SK-N-SH treated with all-trans-retinoic acid at 6 μM for 48 hours (cell line): ENCODE results near the gene HOPX.

Experiments
- ATAC-seq: fragments of 200-7000 bp; cut with Tn5 transposase; 3 replicates; pipeline ENCODE4 v1.9.1; 2020; ENCODE audit warnings: mild to moderate bottlenecking, moderate library complexity
- ARNTL ChIP-seq: fragments of 450-650 bp; formaldehyde crosslinking; IDR thresholded peaks from 2 replicates; pipeline ENCODE4 v1.5.0; 2020; ENCODE audit warnings: low read depth, mild to moderate bottlenecking, moderate library complexity, borderline replicate concordance
- BACH2 ChIP-seq: fragments of 250-450 bp; sonication (Bioruptor Pico); IDR thresholded peaks from 2 replicates; pipeline ENCODE4 v1.9.0; 2021; ENCODE audit warnings: mild to moderate bottlenecking, borderline replicate concordance
- CSDC2 ChIP-seq: fragments of 250-450 bp; sonication (Bioruptor Pico); IDR thresholded peaks from 2 replicates; pipeline ENCODE4 v1.5.0; 2020; ENCODE audit warnings: mild to moderate bottlenecking, moderate library complexity
- ESRRG ChIP-seq: fragments of 250-450 bp; sonication (Bioruptor Pico); IDR thresholded peaks from 2 replicates; pipeline ENCODE4 v1.6.1; 2021; ENCODE audit warnings: mild to moderate bottlenecking
- GLIS3 ChIP-seq: fragments of 250-450 bp; sonication (Bioruptor Pico); IDR thresholded peaks from 2 replicates; pipeline ENCODE4 v1.5.0; 2020; ENCODE audit warnings: mild to moderate bottlenecking, moderate library complexity
- ISL1 ChIP-seq: fragments of 250-450 bp; sonication (Bioruptor Pico); IDR thresholded peaks from 2 replicates; pipeline ENCODE4 v2.1.2; 2022; ENCODE audit warnings: mild to moderate bottlenecking, moderate library complexity
- OSR1 ChIP-seq: fragments of 250-450 bp; sonication (Bioruptor Pico); IDR thresholded peaks from 2 replicates; pipeline ENCODE4 v1.8.0; 2022; ENCODE audit warnings: moderate library complexity, mild to moderate bottlenecking, inconsistent platforms
- PPARA ChIP-seq: fragments of 250-450 bp; sonication (Bioruptor Pico); IDR thresholded peaks from 2 replicates; pipeline ENCODE4 v1.5.0; 2020; ENCODE audit warnings: mild to moderate bottlenecking, borderline replicate concordance
- RARB ChIP-seq: fragments of 250-450 bp; sonication (Bioruptor Pico); IDR thresholded peaks from 2 replicates; pipeline ENCODE4 v1.8.0; 2021; ENCODE audit warnings: mild to moderate bottlenecking, moderate library complexity
- SNAI2 ChIP-seq: fragments of 250-450 bp; sonication (Bioruptor Pico); IDR thresholded peaks from 2 replicates; pipeline ENCODE4 v1.5.0; 2020; ENCODE audit warnings: mild to moderate bottlenecking, moderate library complexity
- TCF4 ChIP-seq: fragments of 250-450 bp; sonication (Bioruptor Pico); IDR thresholded peaks from 2 replicates; pipeline ENCODE4 v1.8.0; 2021; ENCODE audit warnings: mild to moderate bottlenecking, moderate library complexity, borderline replicate concordance
- TOX ChIP-seq: fragments of 250-450 bp; sonication (Bioruptor Pico); IDR thresholded peaks from 2 replicates; pipeline ENCODE4 v1.8.0; 2021; ENCODE audit warnings: mild to moderate bottlenecking, moderate library complexity, borderline replicate concordance
- ZC3H10 ChIP-seq: fragments of 250-450 bp; sonication (Bioruptor Pico); IDR thresholded peaks from 2 replicates; pipeline ENCODE4 v1.5.1; 2021; ENCODE audit warnings: mild to moderate bottlenecking, moderate library complexity
- ZFP3 ChIP-seq: fragments of 250-450 bp; sonication (Bioruptor Pico); IDR thresholded peaks from 2 replicates; pipeline ENCODE4 v1.5.0; 2020; ENCODE audit warnings: mild to moderate bottlenecking, moderate library complexity
- ZFP30 ChIP-seq: fragments of 450-650 bp; formaldehyde crosslinking; IDR thresholded peaks from 2 replicates; pipeline ENCODE4 v1.5.0; 2022; ENCODE audit warnings: mild to moderate bottlenecking, moderate library complexity
- ZNF565 ChIP-seq: fragments of 450-650 bp; formaldehyde crosslinking; conservative IDR thresholded peaks from 2 replicates; pipeline ENCODE4 v1.5.0; 2020; ENCODE audit warnings: low read depth, mild to moderate bottlenecking, moderate library complexity
- ZNF70 ChIP-seq: fragments of 450-650 bp; formaldehyde crosslinking; IDR thresholded peaks from 2 replicates; pipeline ENCODE4 v1.5.0; 2020; ENCODE audit warnings: mild to moderate bottlenecking, moderate library complexity
- ZNF8 ChIP-seq: fragments of 450-650 bp; formaldehyde crosslinking; IDR thresholded peaks from 2 replicates; pipeline ENCODE4 v1.5.0; 2020; ENCODE audit warnings: mild to moderate bottlenecking, moderate library complexity
- TF ChIP-seq, protein P1 (sequence below): fragments of 250-450 bp; sonication (Bioruptor Pico); IDR thresholded peaks from 2 replicates; pipeline ENCODE4 v1.5.1; 2020; ENCODE audit warnings: low read depth, mild to moderate bottlenecking, moderate library complexity
- TF ChIP-seq, protein P2 (sequence below): fragments of 250-450 bp; sonication (Bioruptor Pico); IDR thresholded peaks from 2 replicates; pipeline ENCODE4 v1.5.1; 2021; ENCODE audit warnings: mild to moderate bottlenecking, moderate library complexity
- TF ChIP-seq, protein P3 (sequence below): fragments of 250-450 bp; sonication (Bioruptor Pico); IDR thresholded peaks from 2 replicates; pipeline ENCODE4 v1.8.0; 2020; ENCODE audit warnings: mild to moderate bottlenecking, moderate library complexity, borderline replicate concordance
- TF ChIP-seq, protein P4 (sequence below): fragments of 250-450 bp; sonication (Bioruptor Pico); IDR thresholded peaks from 2 replicates; pipeline ENCODE4 v1.8.0; 2021; ENCODE audit warnings: low read depth, mild to moderate bottlenecking, moderate library complexity, borderline replicate concordance
- TF ChIP-seq, protein P5 (sequence below): fragments of 250-450 bp; sonication (Bioruptor Pico); IDR thresholded peaks from 2 replicates; pipeline ENCODE4 v1.5.0; 2020; ENCODE audit warnings: mild to moderate bottlenecking, moderate library complexity

The HOPX gene

DNA sequence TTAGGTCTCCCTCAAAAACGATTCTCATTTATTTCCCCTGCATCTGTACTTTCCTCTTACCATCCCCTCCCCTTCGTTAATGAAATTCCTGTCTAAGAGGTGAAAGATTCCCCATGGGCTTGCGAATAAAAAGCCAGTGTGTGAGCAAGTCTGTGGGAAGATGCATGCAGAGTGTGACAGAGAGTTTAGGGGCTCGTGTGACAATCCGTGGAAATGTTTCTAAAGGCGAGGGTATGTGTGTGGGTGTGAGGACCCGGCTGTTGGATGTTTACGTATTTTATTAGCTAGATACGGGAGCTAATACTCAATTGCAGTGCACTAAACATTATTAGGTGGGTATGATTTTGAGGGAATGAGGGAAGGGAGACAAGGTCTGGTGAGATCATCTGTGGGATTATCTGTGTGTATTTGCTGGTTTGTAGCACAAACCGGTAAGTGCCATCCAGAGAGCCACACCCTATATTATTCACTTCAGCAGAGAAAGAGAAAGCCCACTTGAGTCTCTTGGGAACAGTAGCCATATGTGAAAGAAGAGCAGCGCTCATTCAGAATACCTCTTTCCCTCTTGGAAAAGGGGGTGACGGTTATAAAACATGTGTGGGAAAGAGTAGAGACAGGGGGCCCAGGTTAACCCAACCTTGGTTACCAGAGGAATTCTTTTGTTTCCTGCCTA is 893 bp upstream of the HOPX start:
- no peak for ATAC-seq
- TF ChIP-seq, protein P1, sequence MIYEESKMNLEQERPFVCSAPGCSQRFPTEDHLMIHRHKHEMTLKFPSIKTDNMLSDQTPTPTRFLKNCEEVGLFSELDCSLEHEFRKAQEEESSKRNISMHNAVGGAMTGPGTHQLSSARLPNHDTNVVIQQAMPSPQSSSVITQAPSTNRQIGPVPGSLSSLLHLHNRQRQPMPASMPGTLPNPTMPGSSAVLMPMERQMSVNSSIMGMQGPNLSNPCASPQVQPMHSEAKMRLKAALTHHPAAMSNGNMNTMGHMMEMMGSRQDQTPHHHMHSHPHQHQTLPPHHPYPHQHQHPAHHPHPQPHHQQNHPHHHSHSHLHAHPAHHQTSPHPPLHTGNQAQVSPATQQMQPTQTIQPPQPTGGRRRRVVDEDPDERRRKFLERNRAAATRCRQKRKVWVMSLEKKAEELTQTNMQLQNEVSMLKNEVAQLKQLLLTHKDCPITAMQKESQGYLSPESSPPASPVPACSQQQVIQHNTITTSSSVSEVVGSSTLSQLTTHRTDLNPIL (CRISPR knock-in tag), result no peak
- no peak for TF ChIP-seq ISL1 (CRISPR knock-in tag)
- TF ChIP-seq GLIS3 (CRISPR knock-in tag), result no peak
- no peak for TF ChIP-seq TCF4 (CRISPR knock-in tag)
- TF ChIP-seq PPARA (CRISPR knock-in tag), result no peak
- TF ChIP-seq ESRRG (CRISPR knock-in tag), result no peak
- no peak for TF ChIP-seq BACH2
- TF ChIP-seq, protein P2, sequence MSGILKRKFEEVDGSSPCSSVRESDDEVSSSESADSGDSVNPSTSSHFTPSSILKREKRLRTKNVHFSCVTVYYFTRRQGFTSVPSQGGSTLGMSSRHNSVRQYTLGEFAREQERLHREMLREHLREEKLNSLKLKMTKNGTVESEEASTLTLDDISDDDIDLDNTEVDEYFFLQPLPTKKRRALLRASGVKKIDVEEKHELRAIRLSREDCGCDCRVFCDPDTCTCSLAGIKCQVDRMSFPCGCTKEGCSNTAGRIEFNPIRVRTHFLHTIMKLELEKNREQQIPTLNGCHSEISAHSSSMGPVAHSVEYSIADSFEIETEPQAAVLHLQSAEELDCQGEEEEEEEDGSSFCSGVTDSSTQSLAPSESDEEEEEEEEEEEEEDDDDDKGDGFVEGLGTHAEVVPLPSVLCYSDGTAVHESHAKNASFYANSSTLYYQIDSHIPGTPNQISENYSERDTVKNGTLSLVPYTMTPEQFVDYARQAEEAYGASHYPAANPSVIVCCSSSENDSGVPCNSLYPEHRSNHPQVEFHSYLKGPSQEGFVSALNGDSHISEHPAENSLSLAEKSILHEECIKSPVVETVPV (CRISPR knock-in tag), result no peak
- no peak for TF ChIP-seq ZNF70
- TF ChIP-seq ZNF8 (CRISPR knock-in tag), result no peak
- TF ChIP-seq ARNTL (CRISPR knock-in tag), result no peak
- no peak for TF ChIP-seq OSR1

DNA sequence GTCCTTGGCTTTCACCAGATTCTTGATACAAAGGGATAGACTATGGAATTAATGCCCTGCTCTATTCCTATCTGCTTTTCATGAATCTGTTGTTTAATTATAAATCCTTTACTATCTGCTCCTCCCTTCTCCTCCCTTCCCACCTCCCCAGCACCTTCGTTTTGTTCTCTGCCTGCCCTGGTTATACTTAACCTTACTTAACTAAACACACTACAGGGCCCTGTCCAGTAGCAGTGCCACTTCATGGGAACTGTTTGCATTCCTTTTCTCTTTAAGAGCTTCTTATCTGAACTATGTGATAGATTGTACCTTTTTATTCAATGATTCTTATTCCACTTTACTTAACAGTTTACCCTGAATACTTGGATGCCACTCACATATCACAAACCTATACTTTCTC is 830 bp downstream of the HOPX start:
- no peak for ATAC-seq
- TF ChIP-seq, protein P3, sequence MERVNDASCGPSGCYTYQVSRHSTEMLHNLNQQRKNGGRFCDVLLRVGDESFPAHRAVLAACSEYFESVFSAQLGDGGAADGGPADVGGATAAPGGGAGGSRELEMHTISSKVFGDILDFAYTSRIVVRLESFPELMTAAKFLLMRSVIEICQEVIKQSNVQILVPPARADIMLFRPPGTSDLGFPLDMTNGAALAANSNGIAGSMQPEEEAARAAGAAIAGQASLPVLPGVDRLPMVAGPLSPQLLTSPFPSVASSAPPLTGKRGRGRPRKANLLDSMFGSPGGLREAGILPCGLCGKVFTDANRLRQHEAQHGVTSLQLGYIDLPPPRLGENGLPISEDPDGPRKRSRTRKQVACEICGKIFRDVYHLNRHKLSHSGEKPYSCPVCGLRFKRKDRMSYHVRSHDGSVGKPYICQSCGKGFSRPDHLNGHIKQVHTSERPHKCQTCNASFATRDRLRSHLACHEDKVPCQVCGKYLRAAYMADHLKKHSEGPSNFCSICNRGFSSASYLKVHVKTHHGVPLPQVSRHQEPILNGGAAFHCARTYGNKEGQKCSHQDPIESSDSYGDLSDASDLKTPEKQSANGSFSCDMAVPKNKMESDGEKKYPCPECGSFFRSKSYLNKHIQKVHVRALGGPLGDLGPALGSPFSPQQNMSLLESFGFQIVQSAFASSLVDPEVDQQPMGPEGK (CRISPR knock-in tag), result no peak
- TF ChIP-seq PPARA (CRISPR knock-in tag) (no peak), ZNF565 (CRISPR knock-in tag) (no peak), ESRRG (CRISPR knock-in tag) (no peak), BACH2 (no peak), RARB (CRISPR knock-in tag) (no peak), ARNTL (CRISPR knock-in tag) (no peak), SNAI2 (CRISPR knock-in tag) (no peak), TCF4 (CRISPR knock-in tag) (no peak), ZFP3 (no peak), ZFP30 (CRISPR knock-in tag) (no peak), ZC3H10 (no peak), TOX (no peak), ZNF8 (CRISPR knock-in tag) (no peak)

DNA sequence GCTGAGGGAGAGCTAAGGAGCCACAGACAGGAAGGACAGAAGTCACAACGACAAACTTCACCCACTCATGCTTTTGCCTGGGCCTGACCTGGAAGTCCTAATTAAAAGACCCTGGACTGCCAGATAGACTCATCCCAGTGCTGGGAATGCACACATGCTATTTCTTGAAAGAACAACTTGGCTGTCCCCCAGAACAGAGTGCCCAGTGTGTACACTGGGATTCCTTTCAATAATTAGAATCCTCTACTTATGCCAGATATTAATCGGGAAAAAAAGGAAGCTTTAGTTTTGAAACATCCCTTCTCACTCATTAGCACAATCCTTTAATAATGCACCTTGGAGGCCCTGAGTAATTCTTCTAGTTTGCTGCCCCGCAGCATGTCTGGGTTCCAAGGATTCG is 3.4 kb downstream of the HOPX start:
- ATAC-seq, result no peak
- TF ChIP-seq ZC3H10 (no peak), ISL1 (CRISPR knock-in tag) (no peak), BACH2 (no peak), ZNF565 (CRISPR knock-in tag) (no peak), GLIS3 (CRISPR knock-in tag) (no peak), ZFP30 (CRISPR knock-in tag) (no peak), ARNTL (CRISPR knock-in tag) (no peak), ESRRG (CRISPR knock-in tag) (no peak), TCF4 (CRISPR knock-in tag) (no peak), SNAI2 (CRISPR knock-in tag) (no peak), RARB (CRISPR knock-in tag) (no peak), TOX (no peak), CSDC2 (CRISPR knock-in tag) (no peak), ZNF8 (CRISPR knock-in tag) (no peak)
- TF ChIP-seq, protein P4, sequence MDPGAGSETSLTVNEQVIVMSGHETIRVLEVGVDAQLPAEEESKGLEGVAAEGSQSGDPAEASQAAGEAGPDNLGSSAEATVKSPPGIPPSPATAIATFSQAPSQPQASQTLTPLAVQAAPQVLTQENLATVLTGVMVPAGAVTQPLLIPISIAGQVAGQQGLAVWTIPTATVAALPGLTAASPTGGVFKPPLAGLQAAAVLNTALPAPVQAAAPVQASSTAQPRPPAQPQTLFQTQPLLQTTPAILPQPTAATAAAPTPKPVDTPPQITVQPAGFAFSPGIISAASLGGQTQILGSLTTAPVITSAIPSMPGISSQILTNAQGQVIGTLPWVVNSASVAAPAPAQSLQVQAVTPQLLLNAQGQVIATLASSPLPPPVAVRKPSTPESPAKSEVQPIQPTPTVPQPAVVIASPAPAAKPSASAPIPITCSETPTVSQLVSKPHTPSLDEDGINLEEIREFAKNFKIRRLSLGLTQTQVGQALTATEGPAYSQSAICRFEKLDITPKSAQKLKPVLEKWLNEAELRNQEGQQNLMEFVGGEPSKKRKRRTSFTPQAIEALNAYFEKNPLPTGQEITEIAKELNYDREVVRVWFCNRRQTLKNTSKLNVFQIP (CRISPR knock-in tag), result no peak
- TF ChIP-seq, protein P5, sequence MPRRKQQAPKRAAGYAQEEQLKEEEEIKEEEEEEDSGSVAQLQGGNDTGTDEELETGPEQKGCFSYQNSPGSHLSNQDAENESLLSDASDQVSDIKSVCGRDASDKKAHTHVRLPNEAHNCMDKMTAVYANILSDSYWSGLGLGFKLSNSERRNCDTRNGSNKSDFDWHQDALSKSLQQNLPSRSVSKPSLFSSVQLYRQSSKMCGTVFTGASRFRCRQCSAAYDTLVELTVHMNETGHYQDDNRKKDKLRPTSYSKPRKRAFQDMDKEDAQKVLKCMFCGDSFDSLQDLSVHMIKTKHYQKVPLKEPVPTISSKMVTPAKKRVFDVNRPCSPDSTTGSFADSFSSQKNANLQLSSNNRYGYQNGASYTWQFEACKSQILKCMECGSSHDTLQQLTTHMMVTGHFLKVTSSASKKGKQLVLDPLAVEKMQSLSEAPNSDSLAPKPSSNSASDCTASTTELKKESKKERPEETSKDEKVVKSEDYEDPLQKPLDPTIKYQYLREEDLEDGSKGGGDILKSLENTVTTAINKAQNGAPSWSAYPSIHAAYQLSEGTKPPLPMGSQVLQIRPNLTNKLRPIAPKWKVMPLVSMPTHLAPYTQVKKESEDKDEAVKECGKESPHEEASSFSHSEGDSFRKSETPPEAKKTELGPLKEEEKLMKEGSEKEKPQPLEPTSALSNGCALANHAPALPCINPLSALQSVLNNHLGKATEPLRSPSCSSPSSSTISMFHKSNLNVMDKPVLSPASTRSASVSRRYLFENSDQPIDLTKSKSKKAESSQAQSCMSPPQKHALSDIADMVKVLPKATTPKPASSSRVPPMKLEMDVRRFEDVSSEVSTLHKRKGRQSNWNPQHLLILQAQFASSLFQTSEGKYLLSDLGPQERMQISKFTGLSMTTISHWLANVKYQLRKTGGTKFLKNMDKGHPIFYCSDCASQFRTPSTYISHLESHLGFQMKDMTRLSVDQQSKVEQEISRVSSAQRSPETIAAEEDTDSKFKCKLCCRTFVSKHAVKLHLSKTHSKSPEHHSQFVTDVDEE, result no peak
- TF ChIP-seq, protein P1 (CRISPR knock-in tag), result no peak
- TF ChIP-seq, protein P2 (CRISPR knock-in tag), result no peak
